Activated naive CD4-positive, alpha-beta T cell treated with Interleukin-2 at 50 U/mL for 16 hours (primary cell): ENCODE data around the gene BCAS3.

Experiments used
- DNase-seq: peaks from one replicate; pipeline ENCODE4 v3.0.0-alpha.2; 2020

Gene BCAS3

GRCh38 chr17:61442136-61442775 is 764.6 kb downstream of the BCAS3 start:
- no peak for DNase-seq
